ENCODE measurements around the gene SPNS3.

- TF ChIP-seq, protein P1, sequence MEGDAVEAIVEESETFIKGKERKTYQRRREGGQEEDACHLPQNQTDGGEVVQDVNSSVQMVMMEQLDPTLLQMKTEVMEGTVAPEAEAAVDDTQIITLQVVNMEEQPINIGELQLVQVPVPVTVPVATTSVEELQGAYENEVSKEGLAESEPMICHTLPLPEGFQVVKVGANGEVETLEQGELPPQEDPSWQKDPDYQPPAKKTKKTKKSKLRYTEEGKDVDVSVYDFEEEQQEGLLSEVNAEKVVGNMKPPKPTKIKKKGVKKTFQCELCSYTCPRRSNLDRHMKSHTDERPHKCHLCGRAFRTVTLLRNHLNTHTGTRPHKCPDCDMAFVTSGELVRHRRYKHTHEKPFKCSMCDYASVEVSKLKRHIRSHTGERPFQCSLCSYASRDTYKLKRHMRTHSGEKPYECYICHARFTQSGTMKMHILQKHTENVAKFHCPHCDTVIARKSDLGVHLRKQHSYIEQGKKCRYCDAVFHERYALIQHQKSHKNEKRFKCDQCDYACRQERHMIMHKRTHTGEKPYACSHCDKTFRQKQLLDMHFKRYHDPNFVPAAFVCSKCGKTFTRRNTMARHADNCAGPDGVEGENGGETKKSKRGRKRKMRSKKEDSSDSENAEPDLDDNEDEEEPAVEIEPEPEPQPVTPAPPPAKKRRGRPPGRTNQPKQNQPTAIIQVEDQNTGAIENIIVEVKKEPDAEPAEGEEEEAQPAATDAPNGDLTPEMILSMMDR (IDR thresholded peaks at IDR 0.05 in 8 of 11, conservative IDR thresholded peaks at IDR 0.05 in 3 of 11), result no peak
- TF ChIP-seq POLR2AphosphoS5 (IDR thresholded peaks at IDR 0.05) (no peak), POLR2A (IDR thresholded peaks at IDR 0.05) (no peak)
Observed at GRCh38 chr17:4405038-4405669, 28.6 kb upstream of the SPNS3 start.

All from spleen (tissue), 7 donors.